Activated T-helper 1 cell treated with Interleukin-2 at 50 U/mL for 16 hours (primary cell): Measurements from ENCODE around the gene CISD3.
"Not testable (repeated sequence)": the region's sequence is repeated elsewhere in the genome, so short reads cannot be mapped to it uniquely, and the experiment has no call there.

Source experiments
- DNase-seq: peaks from one replicate; pipeline ENCODE4 v3.0.0-alpha.2; 2020; ENCODE audit warnings: low read depth

The CISD3 gene

DNA sequence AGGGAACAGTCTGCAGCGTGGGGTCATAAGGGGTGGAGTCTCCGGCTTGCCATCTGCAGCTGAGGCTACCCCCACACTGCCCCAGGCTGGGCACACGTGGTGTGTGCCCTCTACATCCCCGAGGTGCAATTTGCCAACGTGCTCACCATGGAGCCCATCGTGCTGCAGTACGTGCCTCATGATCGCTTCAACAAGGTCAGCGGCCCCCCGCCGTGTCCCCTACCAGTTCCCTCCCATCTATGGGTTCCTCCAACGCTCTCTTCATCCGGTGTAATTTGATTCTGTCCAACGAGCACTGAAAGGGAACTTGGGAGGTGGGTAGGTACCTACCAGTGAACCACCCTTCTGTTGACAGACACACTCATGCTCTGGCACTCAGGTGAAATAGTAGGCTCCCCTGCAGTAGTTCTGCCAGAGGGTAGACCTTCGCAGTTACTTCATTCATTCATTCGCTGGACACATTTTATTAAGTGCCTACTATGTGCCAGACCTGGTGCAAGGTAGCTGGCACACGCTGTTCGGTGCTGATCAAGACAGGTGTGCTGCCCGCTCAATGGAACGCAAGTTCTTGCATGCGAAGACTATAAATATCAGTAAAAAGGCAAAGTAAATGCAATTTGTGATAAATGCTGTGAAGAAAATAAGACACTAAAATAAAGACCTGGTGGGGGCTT lies 22.3 kb upstream of the CISD3 start:
- DNase-seq, result no peak

DNA sequence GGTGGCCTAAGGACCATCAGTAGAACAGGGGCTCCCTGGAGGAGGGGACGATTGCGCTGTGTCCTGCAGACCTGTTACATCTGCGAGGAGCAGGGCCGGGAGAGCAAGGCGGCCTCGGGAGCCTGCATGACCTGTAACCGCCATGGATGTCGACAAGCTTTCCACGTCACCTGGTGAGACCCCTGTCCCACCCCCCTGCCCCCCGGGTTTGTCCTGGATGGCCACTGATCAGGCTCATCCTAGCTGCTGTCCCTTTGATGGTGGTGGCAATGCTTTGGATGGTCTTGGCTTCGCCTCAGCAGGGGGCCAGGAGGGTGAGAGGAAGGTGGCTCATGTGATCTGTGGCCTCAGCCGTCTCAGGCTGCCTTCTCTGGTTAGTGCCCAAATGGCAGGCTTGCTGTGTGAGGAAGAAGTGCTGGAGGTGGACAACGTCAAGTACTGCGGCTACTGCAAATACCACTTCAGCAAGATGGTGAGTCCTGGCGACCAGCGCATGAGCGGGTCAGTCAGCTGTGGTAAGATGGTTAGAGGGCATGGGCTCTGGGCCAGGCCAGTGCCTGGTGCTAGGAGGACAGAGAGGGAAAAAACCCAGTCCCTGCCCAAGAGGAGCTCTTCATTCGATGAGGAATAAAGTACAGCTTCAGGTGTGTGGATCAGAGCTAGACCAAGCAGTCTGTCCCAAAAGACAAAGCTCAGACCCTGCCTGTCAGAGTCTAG lies 20.9 kb upstream of the CISD3 start:
- DNase-seq, result no peak

DNA sequence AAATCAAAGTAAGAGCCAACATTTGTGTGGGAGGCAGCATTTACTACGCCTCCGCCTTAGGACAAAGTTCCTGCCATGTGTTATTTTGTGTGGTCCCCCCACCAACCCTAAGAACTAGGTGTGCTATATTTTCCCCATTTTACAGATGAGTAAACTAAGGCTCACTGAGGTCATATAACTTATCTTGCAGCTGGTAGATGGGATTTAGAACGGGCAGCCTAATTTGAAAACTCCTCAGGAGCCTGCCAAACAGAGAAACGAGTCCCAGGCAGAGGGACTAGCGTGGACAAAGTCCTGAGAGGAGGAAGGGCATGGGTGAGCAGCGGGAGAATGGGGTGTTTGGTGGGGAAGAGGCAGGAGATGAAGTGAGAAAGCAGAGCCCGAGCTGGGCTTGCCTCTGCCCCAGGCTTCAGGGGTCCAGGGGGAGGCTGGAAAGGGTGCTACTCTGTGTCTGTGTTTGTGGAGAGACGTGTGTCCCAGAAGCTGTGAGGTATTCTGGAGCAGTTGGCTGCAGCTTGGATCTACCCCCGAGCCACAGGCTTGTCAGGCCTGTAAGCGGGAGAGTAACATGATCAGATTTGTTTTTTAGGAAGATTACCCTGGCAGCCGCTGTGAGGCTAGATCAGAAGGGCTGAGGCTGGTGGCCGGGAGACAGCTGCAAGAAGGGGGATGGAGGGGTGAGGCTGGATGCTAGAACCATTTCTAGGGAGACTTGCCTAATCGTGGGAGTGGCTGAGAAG lies 20.1 kb upstream of the CISD3 start:
- DNase-seq, result no peak

DNA sequence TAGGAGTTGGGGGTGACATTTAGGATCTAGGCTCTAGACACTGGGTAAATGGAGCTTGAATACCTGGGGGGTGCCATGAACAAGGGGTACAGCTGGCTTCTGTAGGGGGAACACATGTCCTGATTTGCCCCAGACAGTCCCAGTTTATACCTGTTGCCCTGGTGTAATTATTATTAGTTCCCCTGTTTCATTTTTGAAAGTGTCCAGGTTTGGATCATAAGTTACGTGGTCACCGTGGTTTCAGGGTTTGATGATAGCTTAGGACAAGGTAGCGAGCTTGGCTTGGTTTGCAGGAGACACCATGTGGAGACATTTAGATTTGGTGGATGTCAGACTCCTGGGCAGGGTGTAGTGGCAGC lies 19.6 kb upstream of the CISD3 start:
- no peak for DNase-seq

DNA sequence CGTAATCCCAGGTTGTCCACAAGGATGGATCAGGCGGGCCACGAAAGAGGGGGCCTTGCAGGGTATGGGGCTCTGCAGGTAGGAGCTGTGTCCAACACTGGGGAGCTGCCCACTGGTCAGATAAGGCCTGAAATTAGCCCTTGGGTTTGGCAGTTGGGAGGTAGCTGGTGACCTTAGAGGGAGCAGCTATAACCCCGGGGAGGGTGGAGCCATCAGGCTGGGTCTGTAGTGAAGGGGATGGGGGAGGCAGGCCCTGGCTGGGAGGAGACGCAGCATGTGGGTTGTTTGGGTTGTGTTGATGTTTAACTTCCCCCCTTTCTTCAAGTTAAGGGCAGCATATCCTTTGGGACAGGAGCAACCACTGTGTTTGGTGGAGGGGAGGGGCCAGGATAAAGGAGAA lies 19.2 kb upstream of the CISD3 start:
- no peak for DNase-seq

DNA sequence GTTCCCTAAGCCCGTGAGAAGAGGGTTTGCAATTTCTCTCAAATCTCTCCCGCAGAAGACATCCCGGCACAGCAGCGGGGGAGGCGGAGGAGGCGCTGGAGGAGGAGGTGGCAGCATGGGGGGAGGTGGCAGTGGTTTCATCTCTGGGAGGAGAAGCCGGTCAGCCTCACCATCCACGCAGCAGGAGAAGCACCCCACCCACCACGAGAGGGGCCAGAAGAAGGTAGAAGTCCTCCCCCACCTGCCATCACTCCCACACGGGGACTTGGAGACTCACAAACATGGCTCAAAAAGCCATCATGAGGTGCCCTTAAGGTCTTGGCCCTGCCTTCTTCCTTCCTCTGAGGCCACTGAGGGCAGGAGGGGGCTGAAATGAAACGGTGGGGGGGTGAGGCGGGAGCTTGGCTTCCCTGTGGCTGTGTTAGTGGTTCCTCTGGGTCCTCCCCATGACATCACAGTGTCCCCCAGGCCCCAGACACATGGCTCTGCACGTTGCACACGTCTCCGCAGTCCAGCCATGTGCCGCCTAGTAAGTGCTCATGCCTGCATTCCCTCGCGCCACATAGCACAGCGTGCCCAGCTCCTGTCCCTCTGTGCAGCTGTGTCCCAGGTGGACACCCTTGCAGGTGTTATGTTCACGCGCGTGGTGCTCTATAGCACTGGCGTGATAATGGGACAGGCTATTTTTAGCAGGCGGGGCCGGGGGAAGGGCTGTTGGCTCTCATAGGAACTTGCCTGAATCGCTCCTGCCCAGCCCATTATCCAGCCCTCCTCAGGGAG lies 18.2 kb upstream of the CISD3 start:
- DNase-seq, result no peak

DNA sequence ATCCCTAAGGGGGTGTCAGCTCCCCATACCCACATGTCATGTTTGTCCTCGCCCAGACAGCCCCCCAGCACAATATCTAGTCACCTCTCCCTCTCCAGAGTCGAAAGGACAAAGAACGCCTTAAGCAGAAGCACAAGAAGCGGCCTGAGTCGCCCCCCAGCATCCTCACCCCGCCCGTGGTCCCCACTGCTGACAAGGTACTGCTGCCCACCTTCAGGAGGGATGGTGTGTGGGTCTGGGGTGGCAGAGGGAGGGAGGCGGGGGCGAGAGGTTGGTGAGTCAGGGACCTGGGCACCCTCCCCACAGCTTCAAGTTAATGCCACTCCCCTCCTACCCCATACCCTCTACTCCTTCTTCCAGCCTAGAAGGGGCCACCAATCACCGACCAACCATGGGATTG lies 17.5 kb upstream of the CISD3 start:
- DNase-seq, result no peak

DNA sequence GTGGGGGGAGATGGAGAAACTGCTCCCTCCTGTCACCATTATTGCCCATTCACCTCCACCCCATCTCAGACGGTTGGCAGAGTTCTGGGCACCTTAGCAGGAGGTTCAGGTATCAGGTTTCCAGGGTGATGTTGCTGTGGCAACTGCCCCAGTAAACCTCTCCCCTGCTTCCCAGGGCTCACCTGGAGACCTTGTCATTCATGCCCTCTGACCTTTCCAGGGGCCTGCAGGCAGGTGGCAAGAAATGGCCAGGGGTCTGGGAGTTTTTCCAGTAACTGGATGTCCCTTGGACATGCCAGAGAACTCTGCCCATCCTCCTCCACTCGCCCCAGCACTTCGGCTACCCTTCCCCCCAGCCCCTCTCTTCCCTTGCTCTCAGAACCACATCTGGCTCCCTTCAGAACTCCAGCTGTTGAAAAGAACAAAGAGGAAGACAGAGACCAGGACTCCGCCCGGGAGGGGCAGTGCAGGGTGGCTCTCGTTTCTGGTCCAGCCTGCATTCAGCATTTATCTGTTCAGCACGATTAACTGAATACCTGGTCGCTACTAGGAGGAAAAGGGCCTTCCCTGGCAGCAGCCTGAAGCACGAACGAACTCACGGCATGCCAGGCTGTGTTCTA lies 16.6 kb upstream of the CISD3 start:
- DNase-seq, result no peak

DNA sequence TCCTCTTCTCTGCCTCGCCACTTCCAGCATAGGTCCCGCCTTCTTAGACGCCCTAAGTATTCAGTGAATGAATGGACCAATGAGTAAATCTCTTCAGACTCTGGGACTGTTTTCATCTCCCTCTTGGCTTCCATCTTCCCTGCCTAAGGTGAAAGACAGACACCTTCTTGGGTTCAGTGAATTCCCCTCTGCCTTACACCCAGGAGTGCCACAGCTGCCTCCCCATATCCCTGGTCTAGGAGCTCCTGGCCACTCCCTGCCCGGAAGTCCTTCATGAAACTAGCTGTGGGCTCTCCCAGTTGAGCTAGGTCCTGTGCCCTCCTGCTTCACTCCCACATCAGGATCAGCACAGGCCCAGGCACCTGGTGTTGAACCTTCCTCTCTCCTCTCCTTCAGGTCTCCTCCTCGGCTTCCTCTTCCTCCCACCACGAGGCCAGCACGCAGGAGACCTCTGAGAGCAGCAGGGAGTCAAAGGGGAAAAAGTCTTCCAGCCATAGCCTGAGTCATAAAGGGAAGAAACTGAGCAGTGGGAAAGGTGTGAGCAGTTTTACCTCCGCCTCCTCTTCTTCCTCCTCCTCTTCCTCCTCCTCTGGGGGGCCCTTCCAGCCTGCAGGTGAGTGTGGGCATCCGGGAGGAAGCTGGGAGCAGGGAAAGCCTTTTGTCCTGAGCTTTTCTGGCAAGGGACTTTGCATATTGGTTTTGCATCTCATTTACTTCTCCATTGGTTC lies 14.8 kb upstream of the CISD3 start:
- no peak for DNase-seq

DNA sequence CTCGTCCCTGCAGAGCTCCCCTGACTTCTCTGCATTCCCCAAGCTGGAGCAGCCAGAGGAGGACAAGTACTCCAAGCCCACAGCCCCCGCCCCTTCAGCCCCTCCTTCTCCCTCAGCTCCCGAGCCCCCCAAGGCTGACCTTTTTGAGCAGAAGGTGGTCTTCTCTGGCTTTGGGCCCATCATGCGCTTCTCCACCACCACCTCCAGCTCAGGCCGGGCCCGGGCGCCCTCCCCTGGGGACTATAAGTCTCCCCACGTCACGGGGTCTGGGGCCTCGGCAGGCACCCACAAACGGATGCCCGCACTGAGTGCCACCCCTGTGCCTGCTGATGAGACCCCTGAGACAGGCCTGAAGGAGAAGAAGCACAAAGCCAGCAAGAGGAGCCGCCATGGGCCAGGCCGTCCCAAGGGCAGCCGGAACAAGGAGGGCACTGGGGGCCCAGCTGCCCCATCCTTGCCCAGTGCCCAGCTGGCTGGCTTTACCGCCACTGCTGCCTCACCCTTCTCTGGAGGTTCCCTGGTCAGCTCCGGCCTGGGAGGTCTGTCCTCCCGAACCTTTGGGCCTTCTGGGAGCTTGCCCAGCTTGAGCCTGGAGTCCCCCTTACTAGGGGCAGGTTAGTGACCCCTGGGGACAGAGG lies 13.7 kb upstream of the CISD3 start:
- DNase-seq, result no peak

DNA sequence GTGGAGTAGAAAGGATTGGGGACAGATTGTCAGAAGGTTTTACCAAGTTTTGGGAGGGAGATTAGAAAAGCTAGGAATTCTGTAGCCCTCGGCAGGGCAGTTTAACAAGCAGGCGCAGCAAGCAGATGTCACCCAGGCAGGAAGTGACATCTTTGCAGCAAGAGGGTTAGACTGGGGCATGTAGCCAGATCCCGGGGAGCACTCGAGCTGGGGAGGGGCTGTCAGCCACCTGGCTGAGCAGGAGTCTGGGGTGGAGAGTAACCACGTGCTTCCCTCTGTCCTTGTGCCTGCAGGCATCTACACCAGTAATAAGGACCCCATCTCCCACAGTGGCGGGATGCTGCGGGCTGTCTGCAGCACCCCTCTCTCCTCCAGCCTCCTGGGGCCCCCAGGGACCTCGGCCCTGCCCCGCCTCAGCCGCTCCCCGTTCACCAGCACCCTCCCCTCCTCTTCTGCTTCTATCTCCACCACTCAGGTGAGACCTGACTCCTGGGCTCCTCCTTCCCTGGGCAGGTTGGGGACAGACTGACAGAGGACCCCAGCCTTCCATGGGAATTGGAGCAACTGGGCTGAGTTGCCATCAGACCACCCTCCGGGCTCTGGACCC lies 12.9 kb upstream of the CISD3 start:
- DNase-seq, result no peak

DNA sequence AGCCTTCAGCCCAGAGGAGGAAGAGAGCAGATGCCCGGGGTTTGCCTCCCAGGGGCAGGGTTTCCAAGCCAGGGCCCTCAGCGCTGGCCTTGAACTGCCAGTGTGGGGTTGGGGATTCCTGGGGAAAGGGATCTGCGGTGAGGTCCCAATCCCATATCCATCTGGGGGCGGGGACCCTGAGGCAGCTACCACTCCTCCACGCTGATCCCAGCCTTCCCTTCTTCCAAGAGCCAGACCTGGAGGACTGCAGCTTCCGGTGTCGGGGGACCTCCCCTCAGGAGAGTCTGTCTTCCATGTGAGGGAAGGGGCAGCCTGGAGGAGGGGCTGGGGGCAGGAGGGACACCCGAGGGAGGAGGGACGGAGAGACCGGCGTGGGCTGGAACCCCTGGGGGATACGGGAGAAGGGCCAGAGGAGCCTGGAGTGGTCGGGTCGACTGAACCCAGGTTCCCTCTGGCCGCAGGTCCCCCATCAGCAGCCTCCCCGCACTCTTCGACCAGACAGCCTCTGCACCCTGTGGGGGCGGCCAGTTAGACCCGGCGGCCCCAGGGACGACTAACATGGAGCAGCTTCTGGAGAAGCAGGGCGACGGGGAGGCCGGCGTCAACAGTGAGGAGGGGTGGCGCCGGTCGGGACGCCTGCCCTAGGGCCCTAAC lies 10.7 kb upstream of the CISD3 start:
- DNase-seq, result no peak

DNA sequence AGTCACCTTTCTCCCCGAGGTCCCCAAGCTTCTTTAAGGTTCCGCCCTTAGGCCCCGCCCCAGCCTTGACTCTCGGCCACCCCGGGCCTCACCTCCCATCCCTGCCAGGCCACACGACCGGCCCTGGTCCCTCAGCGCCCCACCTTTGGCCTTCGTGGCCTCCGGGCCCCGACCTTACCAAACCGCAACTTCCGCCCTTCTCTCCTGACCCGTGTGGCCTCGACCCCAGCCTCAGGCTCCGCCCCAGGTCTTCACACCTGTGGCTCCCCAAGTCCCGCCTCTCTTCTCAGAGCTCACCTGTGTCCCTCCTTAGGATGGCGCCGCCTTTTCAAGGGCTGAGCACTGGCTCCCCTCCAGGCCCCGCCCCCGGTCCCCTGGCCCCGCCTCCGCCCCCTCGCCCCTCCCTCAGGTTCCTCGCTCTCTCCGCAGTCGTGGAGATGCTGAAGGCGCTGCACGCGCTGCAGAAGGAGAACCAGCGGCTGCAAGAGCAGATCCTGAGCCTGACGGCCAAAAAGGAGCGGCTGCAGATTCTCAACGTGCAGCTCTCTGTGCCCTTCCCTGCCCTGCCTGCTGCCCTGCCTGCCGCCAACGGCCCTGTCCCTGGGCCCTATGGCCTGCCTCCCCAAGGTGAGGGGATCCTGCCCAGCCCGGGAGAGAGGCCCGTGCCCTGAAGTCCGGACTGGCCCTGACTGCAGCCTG lies 10.0 kb upstream of the CISD3 start:
- no peak for DNase-seq

DNA sequence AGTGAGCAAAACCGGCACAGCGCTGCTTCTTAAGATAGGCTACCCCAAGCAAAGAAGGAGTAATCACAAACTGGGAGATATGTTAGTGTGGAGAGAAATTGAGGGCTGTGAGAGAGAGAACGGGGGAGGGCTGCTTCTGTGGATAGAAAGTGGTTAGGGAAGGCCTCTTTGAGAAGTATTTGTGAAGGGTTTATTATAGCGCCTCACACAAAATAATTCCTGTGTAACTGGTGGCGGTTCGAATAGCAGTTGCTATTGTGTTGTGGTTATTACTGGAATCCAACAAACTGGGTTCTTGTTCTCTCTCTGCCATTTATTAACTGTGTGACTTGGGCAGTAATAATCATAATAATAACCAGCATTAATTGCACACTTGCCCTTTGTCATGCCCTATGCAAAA lies 9.2 kb upstream of the CISD3 start:
- DNase-seq, result no peak

DNA sequence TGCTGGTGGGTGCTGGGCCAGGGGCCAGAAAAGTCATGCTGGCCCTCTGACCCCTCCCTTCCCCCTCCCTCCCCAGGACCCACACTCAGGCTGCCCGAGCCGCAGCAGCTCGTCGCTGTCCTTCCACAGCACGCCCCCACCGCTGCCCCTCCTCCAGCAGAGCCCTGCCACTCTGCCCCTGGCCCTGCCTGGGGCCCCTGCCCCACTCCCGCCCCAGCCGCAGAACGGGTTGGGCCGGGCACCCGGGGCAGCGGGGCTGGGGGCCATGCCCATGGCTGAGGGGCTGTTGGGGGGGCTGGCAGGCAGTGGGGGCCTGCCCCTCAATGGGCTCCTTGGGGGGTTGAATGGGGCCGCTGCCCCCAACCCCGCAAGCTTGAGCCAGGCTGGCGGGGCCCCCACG lies 8.3 kb upstream of the CISD3 start:
- no peak for DNase-seq

DNA sequence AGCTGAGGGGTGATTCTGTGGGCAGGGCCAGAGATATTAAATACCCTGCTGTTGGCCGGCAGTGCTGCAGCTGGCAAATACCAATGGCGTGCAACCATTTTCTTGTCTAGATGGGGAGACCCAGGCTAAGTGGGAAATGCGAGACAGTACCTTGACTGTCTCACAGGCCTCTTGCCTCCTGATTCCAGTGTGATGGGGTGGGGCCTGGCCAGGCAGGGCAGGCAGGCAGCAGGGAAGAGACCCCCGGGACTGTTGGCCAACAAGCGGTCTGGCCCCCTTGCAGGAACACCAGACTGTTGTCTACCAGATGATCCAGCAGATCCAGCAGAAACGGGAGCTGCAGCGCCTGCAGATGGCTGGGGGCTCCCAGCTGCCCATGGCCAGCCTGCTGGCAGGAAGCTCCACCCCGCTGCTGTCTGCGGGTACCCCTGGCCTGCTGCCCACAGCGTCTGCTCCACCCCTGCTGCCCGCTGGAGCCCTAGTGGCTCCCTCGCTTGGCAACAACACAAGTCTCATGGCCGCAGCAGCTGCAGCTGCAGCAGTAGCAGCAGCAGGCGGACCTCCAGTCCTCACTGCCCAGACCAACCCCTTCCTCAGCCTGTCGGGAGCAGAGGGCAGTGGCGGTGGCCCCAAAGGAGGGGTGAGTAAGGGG lies 5.7 kb upstream of the CISD3 start:
- DNase-seq, result no peak

DNA sequence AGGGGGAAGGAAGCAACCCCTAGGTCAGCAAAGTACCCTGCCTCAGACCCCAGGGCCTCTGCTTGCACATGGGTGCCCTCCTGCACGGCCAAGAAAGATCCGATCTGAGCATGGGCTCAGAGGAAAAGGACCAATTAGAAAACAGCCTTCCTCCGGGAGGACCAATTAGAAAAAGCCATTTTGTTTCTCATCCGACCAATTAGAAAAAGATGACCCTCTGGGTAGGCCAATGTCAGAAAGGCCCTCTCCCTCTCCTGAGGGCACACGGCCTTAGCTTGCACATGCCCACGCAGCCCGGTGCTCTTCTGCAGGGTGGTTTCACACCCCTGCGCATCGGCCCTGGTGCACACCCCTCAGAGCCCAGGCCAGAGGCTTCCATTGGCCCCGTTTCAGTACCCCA lies 5.1 kb upstream of the CISD3 start:
- no peak for DNase-seq

DNA sequence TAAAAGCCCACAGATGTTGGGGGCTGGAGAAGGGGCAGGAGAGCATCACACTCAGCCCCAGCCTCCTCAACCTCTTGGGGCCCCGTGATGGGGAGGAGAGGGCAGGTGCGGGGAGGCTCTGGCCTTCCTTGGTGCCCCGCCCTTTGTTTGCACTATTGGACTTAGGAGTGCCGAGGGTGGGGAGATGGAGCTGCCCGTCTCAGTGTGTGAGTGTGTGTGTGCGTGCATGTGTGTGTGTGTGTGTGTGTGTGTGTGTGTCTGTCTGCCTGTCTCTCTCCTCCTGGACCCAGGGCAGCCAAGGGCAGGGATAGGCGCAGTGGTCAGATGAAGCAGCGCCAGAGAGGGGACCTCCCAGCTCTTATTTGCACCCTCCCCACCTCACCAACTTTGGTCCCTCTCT lies 4.0 kb upstream of the CISD3 start:
- DNase-seq, result not testable (repeated sequence)

DNA sequence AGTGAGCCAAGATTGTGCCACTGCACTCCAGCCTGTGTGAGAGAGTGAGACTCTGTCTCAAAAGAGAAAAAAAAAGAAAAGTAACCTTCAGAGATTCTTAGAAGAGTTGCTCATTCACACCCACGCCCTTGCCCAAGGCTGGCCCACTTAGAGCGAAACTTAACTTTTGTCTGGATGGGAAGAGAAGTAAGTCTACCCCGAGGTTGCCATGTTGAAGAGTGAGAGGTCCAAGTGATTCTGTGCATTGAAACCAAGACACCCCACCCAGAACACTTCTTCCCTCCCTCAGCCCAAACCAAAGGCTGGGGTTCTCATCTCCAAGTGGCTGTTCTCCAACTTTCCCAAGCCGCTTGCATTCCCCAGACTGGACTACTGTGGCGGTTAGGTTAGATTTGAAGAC lies 2.4 kb upstream of the CISD3 start:
- no peak for DNase-seq
